ENCODE measurements around the gene MAU2. TPM values are rescaled to one million over a fixed set of nuclear protein-coding genes. Genes with fewer than 3 reads are reported as not detected.
"Not testable (repeated sequence)": the region's sequence is repeated elsewhere in the genome, so short reads cannot be mapped to it uniquely, and the experiment has no call there.

Gene MAU2
- total RNA-seq, 3 donors from 2014 or later, result 49.8 to 71.1 (median 70.6) TPM

DNA sequence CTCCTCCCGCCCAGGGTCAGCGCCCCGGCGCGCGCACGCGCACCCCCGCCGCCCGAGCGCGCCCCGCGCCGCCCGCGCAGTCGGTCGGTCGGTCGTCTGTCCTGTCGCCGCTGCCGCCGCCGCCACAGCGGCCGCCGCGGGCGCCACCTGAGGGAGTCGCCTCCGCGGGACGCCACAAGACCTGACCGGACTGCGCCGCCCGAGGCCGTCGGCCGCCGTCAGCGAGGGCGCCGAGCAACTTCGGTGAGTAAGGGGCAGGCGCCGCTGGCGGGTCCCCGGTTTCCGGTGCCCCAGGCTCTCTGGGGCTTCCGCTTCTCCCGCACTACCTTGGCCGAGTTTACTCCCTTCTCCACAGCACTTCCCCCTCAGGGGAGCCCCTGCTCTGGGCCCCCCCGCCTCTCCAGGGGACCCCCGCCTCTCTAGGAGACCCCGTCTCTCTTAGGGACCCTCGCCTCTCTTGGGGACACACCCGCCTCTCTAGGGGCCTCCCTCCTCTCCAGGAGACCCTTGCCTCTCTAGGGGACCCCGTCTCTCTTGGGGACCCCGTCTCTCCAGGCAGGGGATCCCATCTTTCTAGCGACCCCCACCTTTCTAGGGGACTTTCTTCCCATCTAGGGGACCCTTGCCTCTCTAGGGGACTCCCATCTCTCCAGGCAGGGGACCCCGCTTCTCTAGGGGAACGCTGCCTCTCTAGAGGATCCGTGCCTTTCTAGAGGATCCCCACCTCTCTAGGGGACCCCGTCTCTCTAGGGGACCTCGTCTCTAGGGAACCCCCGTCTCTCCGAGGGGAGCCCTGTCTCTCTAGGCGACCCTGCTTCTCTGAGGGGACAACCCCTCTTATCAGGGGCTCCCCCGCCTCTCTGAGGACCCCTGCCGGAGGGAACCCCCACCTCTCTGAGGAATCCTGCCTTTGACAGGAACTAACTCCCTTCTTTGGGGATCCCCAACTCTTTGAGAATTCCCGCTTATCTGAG, 65.6 kb downstream of the MAU2 start:
- Histone ChIP-seq H3K9me3 (no peaks in the 10 kb centered on the region), H3K36me3 (ENCODE audit: low read depth) (no peaks in the 10 kb centered on the region), H3K4me1 (ENCODE audit: low read depth) (peaks cover 46% of the 10 kb centered on the region), H3K4me3 (peak overlapping the region; percentile 85)
- TF ChIP-seq CTCF (IDR thresholded peaks at IDR 0.05), result no peak
- intact Hi-C loops (cut with DNase I, micrococcal nuclease), result no loop called here
- peak in 2 of 3 donors; percentile 60 to 84 for DNase-seq
- peak; percentile 1 for ATAC-seq

DNA sequence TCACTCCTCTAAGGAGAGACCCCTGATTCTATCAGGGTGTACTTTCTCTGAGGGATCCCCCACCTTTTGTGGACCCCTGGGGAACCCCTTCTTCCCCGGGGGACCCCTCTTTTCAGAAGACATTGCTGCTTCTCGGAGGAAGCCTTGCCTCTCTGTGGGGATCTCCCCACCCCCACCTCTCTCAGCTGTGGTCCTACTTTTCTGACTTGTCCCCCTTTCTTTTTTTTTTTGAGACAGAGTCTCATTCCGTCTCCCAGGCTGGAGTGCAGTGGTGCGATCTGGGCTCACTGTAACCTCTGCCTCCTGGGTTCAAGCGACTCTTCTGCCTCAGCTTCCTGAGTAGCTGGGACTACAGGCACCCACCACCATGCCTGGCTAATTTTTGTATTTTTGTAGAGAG, 66.5 kb downstream of the MAU2 start:
- Histone ChIP-seq H3K4me1 (ENCODE audit: low read depth) (peaks cover 48% of the 10 kb centered on the region), H3K36me3 (ENCODE audit: low read depth) (no peaks in the 10 kb centered on the region), H3K9me3 (no peaks in the 10 kb centered on the region), H3K4me3 (no peak overlapping the region)
- ATAC-seq (no peak), DNase-seq (no peak)
- no peak for TF ChIP-seq CTCF (IDR thresholded peaks at IDR 0.05)
- intact Hi-C loops (cut with DNase I, micrococcal nuclease), result no loop called here

- Histone ChIP-seq H3K4me1 (ENCODE audit: low read depth) (peaks cover 40% of the 10 kb centered on the region), H3K4me3 (no peak overlapping the region), H3K36me3 (ENCODE audit: low read depth) (no peaks in the 10 kb centered on the region), H3K9me3 (no peaks in the 10 kb centered on the region)
- no peak for TF ChIP-seq CTCF (IDR thresholded peaks at IDR 0.05)
- ATAC-seq (no peak), DNase-seq (no peak)
- intact Hi-C loops (cut with DNase I, micrococcal nuclease), result no loop called here
Observed at GRCh38 chr19:19388568-19389555, 68.2 kb downstream of the MAU2 start.

DNA sequence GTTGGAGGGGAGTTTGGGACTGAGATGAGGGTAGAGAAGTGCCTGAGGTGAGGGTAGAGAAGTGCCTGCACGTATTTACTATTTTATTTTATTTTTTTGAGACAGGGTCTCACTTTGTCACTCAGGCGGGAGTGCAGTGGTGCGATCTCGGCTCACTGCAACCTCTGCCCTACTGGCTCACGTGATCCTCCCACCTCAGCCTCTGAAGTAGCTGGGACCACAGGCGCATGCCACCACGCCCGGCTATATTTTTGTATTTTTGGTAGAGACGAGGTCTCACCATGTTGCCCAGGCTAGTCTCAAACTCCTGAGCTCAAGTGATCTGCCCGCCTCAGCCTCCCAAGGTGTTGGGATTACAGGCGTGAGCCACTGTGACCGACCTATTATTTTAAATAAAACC, 69.1 kb downstream of the MAU2 start:
- H3K4me3 ChIP-seq; intact Hi-C loops (cut with DNase I, micrococcal nuclease); DNase-seq; ATAC-seq; H3K36me3 ChIP-seq (ENCODE audit: low read depth); H3K9me3 ChIP-seq: not testable (repeated sequence)
- peaks cover 39% of the 10 kb centered on the region for H3K4me1 ChIP-seq (ENCODE audit: low read depth)

DNA sequence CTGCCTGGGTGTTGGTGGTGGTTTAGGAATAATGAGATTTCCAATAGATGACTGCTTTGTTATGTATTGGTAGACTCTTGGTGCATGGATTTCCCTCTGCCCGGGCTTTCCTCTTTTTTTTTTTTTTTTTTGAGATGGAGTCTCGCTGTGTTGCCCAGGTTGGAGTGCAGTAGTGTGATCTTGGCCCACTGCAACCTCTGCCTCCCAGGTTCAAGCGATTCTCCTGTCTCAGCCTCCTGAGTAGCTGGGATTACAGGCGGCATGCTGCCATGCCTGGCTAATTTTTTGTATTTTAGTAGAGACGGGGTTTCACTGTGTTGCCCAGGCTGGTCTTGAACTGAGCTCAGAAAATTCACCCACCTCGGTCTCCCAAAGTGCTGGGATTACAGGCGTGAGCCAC, 73.7 kb downstream of the MAU2 start:
- H3K4me1 ChIP-seq (ENCODE audit: low read depth), result peaks cover 18% of the 10 kb centered on the region
- H3K9me3 ChIP-seq; H3K4me3 ChIP-seq; H3K36me3 ChIP-seq (ENCODE audit: low read depth); ATAC-seq; intact Hi-C loops (cut with DNase I, micrococcal nuclease); DNase-seq: not testable (repeated sequence)

- DNase-seq (no peak), ATAC-seq (no peak)
- intact Hi-C loops (cut with DNase I, micrococcal nuclease), result loop anchor here in 1 of 2 donors (10.0 kb wide), 1 partner anchor 85 kb away; no protein-coding TSS in a partner anchor
- H3K36me3 ChIP-seq (ENCODE audit: low read depth), result no peaks in the 10 kb centered on the region
- peaks cover 9% of the 10 kb centered on the region for H3K4me1 ChIP-seq (ENCODE audit: low read depth)
- no peak for TF ChIP-seq CTCF (IDR thresholded peaks at IDR 0.05)
- H3K9me3 ChIP-seq, result no peaks in the 10 kb centered on the region
- no peak overlapping the region for H3K4me3 ChIP-seq
Observed at GRCh38 chr19:19399733-19400433, 79.3 kb downstream of the MAU2 start.

Measured in mucosa of descending colon (tissue), 3 donors.